HepG2 (cell line): ENCODE results near the gene SMC6.

ENCODE experiments used
- CHCHD3 ChIP-seq: sonication (generic); formaldehyde crosslinking; IDR thresholded peaks from 2 replicates; pipeline ENCODE4 v1.8.0; 2022; ENCODE audit warnings: mild to moderate bottlenecking, missing genetic modification reagents, moderate library complexity
- CTCF ChIP-seq: sonication (generic); formaldehyde crosslinking; IDR thresholded peaks from 2 replicates; pipeline ENCODE4 v1.5.0; 2020; ENCODE audit warnings: mild to moderate bottlenecking, missing genetic modification reagents, moderate library complexity
- MNT ChIP-seq: fragments of 450-650 bp; IDR thresholded peaks from 2 replicates; pipeline ENCODE4 v1.6.1; 2016
- POLR2AphosphoS5 ChIP-seq: IDR thresholded peaks from 2 replicates; pipeline ENCODE4 v1.6.1; 2012; ENCODE audit warnings: low read depth, low read length
- ZNF646 ChIP-seq: sonication (generic); formaldehyde crosslinking; IDR thresholded peaks from 2 replicates; pipeline ENCODE4 v1.9.0; 2021; ENCODE audit warnings: mild to moderate bottlenecking, missing genetic modification reagents

- TF ChIP-seq POLR2AphosphoS5 = no peak
- no peak for TF ChIP-seq CHCHD3 (CRISPR knock-in tag)
- TF ChIP-seq ZNF646 (CRISPR knock-in tag) = no peak
- no peak for TF ChIP-seq CTCF
- no peak for TF ChIP-seq MNT
Observed at GRCh38 chr2:17736989-17737388, 16.6 kb downstream of the SMC6 start.
